ACC112 (cell line): ENCODE data around the gene MIX23.
A peak's percentile ranks its signal among the peaks of the same experiment; 100 is the strongest.

Experiments used
- H2AFZ ChIP-seq: fragments of 200-600 bp; sonication (generic); one replicate; pipeline ENCODE4 v1.6.0; 2017; ENCODE audit warnings: antibody characterized with exemption, low read length; ENCODE audit not compliant: unreplicated experiment
- H3K27ac ChIP-seq: fragments of 200-600 bp; sonication (generic); 2 replicates; pipeline ENCODE4 v1.5.1; 2014; ENCODE audit warnings: low read depth, mild to moderate bottlenecking, antibody characterized with exemption, low read length, moderate library complexity
- H3K27me3 ChIP-seq: fragments of 200-600 bp; sonication (generic); 2 replicates; pipeline ENCODE4 v1.6.1; 2014; ENCODE audit warnings: mild to moderate bottlenecking, antibody characterized with exemption, low read length, moderate library complexity, mixed read lengths; ENCODE audit not compliant: insufficient read depth
- H3K36me3 ChIP-seq: fragments of 200-600 bp; sonication (generic); 2 replicates; pipeline ENCODE4 v1.6.1; 2016; ENCODE audit warnings: mild to moderate bottlenecking, antibody characterized with exemption, low read length, moderate library complexity, mixed read lengths; ENCODE audit not compliant: insufficient read depth
- H3K4me1 ChIP-seq: fragments of 200-600 bp; sonication (generic); one replicate; pipeline ENCODE4 v1.6.1; 2016; ENCODE audit warnings: low read length, mixed read lengths; ENCODE audit not compliant: insufficient read depth, unreplicated experiment, control insufficient read depth
- H3K4me3 ChIP-seq: fragments of 200-600 bp; sonication (generic); 2 replicates; pipeline ENCODE4 v1.5.1; 2014; ENCODE audit warnings: mild to moderate bottlenecking, low read depth, low read length
- H3K79me2 ChIP-seq: fragments of 200-600 bp; sonication (generic); one replicate; pipeline ENCODE4 v1.6.0; 2016; ENCODE audit warnings: low read length; ENCODE audit not compliant: control insufficient read depth, unreplicated experiment, insufficient read depth

The MIX23 gene

GRCh38 chr3:122351612-122352011 is 31.4 kb downstream of the MIX23 start:
- Histone ChIP-seq H3K79me2 (no peaks in the 10 kb centered on the region), H3K4me3 (no peak overlapping the region), H3K36me3 (no peaks in the 10 kb centered on the region), H2AFZ (no peak overlapping the region), H3K4me1 (peaks cover 7% of the 10 kb centered on the region), H3K27me3 (no peaks in the 10 kb centered on the region), H3K27ac (no peak overlapping the region)

GRCh38 chr3:122350814-122351418 is 32.1 kb downstream of the MIX23 start:
- no peaks in the 10 kb centered on the region for H3K79me2 ChIP-seq
- H3K27me3 ChIP-seq: no peaks in the 10 kb centered on the region
- peaks cover 7% of the 10 kb centered on the region for H3K4me1 ChIP-seq
- H3K36me3 ChIP-seq: no peaks in the 10 kb centered on the region
- no peak overlapping the region for H2AFZ ChIP-seq
- no peak overlapping the region for H3K27ac ChIP-seq
- no peak overlapping the region for H3K4me3 ChIP-seq

GRCh38 chr3:122349171-122349570 is 33.9 kb downstream of the MIX23 start:
- H3K27ac ChIP-seq: no peak overlapping the region
- H2AFZ ChIP-seq: no peak overlapping the region
- H3K36me3 ChIP-seq: no peaks in the 10 kb centered on the region
- H3K4me1 ChIP-seq: peaks cover 7% of the 10 kb centered on the region
- no peak overlapping the region for H3K4me3 ChIP-seq
- H3K79me2 ChIP-seq: no peaks in the 10 kb centered on the region
- H3K27me3 ChIP-seq: no peaks in the 10 kb centered on the region

DNA sequence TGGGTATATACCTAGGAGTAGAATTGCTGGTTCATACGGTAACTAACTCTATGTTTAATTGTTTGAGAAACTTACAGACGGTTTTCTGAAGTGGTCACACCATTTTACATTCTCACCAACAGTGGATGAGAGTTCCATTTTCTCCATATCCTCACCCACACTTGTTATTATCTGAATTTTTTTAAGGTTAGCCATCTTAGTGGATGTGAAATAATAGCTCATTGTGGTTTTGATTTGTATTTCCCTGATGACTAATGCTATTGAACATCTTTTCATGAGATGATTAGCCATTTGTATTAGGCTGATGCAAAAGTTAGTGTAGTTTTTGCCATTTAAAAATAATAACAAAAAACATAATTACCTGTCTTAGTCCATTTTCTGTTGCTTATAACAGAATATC is 39.4 kb downstream of the MIX23 start:
- Histone ChIP-seq H3K36me3 (no peaks in the 10 kb centered on the region), H2AFZ (no peak overlapping the region), H3K27me3 (no peaks in the 10 kb centered on the region), H3K4me1 (no peaks in the 10 kb centered on the region), H3K79me2 (no peaks in the 10 kb centered on the region), H3K4me3 (no peak overlapping the region), H3K27ac (no peak overlapping the region)

DNA sequence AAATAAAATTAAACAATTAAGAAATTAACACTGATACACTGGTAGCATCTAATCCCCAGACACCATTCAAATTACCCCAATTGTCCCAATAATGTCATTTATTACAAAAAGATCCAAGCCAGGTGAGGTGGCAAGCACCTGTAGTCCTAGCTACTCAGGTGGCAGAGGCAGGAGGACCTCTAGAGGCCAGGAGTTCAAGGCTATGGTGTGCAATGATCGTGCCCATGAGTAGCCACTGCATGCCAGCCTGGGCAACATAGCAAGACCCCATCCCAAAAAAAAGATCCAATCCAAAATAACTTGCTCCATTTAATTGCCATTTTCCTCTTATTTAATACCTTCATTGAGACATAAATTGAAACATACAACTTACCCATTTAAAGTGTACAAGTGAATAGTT is 40.2 kb downstream of the MIX23 start:
- Histone ChIP-seq H3K27ac (no peak overlapping the region), H3K36me3 (no peaks in the 10 kb centered on the region), H3K4me3 (no peak overlapping the region), H3K79me2 (no peaks in the 10 kb centered on the region), H3K27me3 (no peaks in the 10 kb centered on the region), H2AFZ (no peak overlapping the region), H3K4me1 (no peaks in the 10 kb centered on the region)

DNA sequence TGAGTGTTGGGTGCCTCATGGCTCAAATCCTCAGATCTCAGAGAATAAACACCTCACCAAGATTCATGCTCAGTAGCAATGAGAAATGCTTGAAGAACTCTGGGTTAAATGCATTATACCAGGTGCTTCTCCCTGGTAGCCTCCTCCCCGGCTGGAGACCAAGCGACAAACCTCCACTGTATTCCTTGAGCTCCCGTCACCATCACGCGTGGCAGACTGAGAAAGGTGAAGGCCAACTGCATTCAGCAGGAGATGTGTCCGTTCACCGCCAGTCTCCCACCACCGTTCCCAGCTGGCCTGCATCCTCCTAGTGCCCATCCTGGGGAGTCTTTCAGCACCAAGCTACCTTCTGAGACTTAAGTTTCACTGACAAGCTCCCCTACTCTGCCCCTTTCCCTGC is 50.5 kb downstream of the MIX23 start:
- peaks cover 7% of the 10 kb centered on the region; the same call in 1 of the 2 replicates for H3K27me3 ChIP-seq
- H3K4me1 ChIP-seq: no peaks in the 10 kb centered on the region
- H3K4me3 ChIP-seq: no peak overlapping the region
- no peaks in the 10 kb centered on the region for H3K36me3 ChIP-seq
- H2AFZ ChIP-seq: no peak overlapping the region
- no peak overlapping the region for H3K27ac ChIP-seq
- H3K79me2 ChIP-seq: no peaks in the 10 kb centered on the region

DNA sequence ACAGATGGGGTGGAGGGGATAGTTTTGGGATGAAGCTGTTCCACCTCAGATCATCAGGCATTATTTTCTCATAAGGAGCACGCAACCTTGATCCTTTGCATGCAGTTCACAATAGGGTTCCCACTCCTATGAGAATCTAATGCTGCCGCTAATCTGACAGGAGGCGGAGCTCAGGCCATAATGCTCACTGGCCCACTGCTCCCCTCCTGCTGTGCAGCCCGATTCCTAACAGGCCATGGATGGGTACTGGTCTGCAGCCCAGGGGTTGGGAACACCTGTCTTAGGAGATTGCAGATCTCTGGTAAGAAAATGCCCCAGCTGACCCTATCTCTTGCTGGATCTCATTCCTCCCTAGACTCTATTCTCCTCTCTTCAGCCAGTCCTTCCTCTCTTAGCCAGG is 51.1 kb downstream of the MIX23 start:
- Histone ChIP-seq H3K4me1 (no peaks in the 10 kb centered on the region), H3K36me3 (no peaks in the 10 kb centered on the region), H3K27me3 (peaks cover 7% of the 10 kb centered on the region; the same call in 1 of the 2 replicates), H3K27ac (no peak overlapping the region), H2AFZ (no peak overlapping the region), H3K4me3 (no peak overlapping the region), H3K79me2 (no peaks in the 10 kb centered on the region)

- no peaks in the 10 kb centered on the region for H3K79me2 ChIP-seq
- H3K27ac ChIP-seq: no peak overlapping the region
- peak overlapping the region; percentile 76 for H3K4me3 ChIP-seq
- H2AFZ ChIP-seq: no peak overlapping the region
- no peaks in the 10 kb centered on the region for H3K27me3 ChIP-seq
- H3K4me1 ChIP-seq: no peaks in the 10 kb centered on the region
- no peaks in the 10 kb centered on the region for H3K36me3 ChIP-seq
These were observed 57.3 kb downstream of the MIX23 start for GRCh38 chr3:122325769-122326168.

DNA sequence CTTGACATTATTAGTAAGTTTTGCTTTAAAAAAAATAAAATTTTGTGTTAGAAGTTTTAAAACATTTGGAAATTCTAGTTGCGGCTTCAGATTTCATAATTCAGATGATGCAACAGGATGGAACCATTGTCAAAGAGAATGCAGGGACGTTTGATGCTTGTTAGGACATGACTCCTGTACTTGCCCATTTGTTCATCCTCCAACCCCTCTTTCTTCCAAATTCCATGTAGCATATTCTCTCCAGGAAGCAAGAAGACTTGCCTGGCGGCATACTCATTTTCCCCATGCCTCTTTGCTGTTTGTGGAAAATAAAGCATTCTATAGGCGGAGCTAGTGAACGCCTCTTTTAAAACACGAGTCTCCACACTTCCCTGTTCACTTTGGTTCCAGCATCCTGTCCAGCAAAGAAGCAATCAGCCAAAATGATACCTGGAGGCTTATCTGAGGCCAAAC is 58.1 kb downstream of the MIX23 start, which contains the start of gene CSTA:
TSS of gene CSTA (plus strand) at position 378 of the 453 bp plus-strand sequence. CDS start at position 423, 45 bp downstream.
- Histone ChIP-seq H3K27me3 (no peaks in the 10 kb centered on the region), H3K79me2 (no peaks in the 10 kb centered on the region), H2AFZ (peak within 1 kb of the TSS; percentile 94), H3K36me3 (no peaks in the 10 kb centered on the region), H3K4me1 (no peaks in the 10 kb centered on the region), H3K27ac (no peak within 1 kb of the TSS; the same call in 1 of the 2 replicates), H3K4me3 (peak within 1 kb of the TSS; percentile 76)

GRCh38 chr3:122322095-122323075 is 60.6 kb downstream of the MIX23 start:
- Histone ChIP-seq H2AFZ (no peak overlapping the region), H3K4me3 (no peak overlapping the region), H3K27me3 (no peaks in the 10 kb centered on the region), H3K4me1 (no peaks in the 10 kb centered on the region), H3K27ac (no peak overlapping the region), H3K79me2 (no peaks in the 10 kb centered on the region), H3K36me3 (no peaks in the 10 kb centered on the region)
